ENCODE results near the gene KMT2A.
"Not testable (repeated sequence)": the region's sequence is repeated elsewhere in the genome, so short reads cannot be mapped to it uniquely, and the experiment has no call there.

GRCh38 chr11:118571701-118572060 is 135.4 kb downstream of the KMT2A start:
- TF ChIP-seq SPI1 (IDR thresholded peaks at IDR 0.05; ENCODE audit: low read depth, low read length); POLR2A (IDR thresholded peaks at IDR 0.05; ENCODE audit: low read depth, low read length); TAF1 (IDR thresholded peaks at IDR 0.05; ENCODE audit: low read depth, low read length); PAX5 (IDR thresholded peaks at IDR 0.05; ENCODE audit: insufficient read depth, low read length, severe bottlenecking): not testable (repeated sequence)
